ENCODE results near the gene ITGA1.
"Not testable (repeated sequence)": the region's sequence is repeated elsewhere in the genome, so short reads cannot be mapped to it uniquely, and the experiment has no call there.

Gene ITGA1

DNA sequence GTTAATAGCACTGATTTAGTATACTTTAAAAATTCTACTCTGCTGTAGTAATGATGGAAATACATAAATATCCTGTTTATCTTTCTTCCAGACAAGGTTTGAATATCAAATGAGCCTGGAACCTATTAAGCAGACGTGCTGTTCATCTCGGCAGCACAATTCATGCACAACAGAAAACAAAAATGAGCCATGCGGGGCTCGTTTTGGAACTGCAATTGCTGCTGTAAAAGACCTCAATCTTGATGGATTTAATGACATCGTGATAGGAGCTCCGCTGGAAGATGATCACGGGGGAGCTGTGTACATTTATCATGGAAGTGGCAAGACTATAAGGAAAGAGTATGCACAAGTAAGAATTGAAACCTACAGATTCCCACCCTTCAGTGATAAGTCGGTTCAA lies 122.4 kb downstream of the ITGA1 start:
- no peak for DNase-seq

DNA sequence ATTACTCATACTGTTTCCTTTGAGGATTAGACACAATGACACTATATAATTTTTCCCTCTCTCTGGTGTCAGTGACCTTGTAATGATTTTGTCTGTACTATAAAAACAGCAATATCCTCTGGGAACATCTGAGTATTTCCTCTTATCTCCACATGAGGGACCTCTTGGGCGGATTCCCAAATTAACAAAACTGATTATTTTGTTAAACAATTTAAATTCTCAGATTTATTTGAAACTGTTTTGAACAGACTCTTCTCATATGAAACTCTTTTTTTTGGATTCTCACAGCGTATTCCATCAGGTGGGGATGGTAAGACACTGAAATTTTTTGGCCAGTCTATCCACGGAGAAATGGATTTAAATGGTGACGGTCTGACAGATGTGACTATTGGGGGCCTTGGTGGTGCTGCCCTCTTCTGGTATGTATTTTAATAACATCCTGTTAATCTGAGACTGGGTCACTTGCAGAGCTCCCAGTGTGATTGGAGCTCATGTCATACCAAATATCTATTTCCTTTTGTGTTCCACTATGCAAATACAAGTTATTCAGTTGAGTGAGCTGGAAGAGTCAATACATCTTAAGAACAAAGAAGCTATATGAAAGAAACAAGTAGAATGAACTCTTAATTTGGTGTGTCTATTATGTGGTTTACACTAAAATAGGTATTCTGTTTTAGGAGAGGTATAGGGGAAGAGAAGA lies 127.6 kb downstream of the ITGA1 start:
- DNase-seq, result peak in 1 of 4 experiments; percentile 1

DNA sequence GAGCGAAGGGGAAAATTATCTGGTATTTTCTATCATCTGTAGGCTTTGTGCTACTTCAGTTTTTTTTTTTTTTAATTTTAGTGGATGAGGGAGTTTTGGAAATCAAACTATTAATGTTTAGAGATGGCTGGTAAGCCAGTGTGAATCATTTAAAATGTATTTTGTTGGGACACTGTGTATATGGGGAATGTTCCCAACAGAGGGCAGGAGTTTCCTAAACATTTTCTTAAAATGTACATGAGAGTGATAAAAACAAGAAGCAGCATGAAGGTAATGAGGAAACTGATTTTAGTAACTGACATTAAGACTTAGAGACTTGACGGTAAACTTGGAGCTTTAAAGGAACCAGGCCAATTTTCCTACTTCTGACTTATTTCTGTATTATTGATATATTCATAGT lies 133.2 kb downstream of the ITGA1 start:
- no peak for DNase-seq

DNA sequence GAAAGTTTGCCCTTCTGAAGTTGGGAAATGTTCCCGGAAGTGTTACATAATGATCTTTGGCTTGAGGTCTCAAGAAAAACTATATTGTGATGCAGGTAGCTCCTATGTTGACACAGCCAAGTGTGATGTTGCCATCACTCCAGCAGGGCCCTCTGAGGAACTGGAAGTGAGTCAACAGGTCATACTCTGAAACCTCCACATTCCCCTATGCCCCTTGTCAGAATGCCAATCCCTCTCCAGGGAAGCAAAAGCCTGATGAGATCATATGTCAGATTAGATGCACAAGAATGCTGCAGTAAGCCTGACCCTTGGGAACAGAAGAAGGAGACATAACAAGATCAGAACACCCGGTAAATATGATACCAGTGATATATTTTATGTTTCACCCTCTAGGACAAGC lies 134.7 kb downstream of the ITGA1 start:
- DNase-seq, result no peak

DNA sequence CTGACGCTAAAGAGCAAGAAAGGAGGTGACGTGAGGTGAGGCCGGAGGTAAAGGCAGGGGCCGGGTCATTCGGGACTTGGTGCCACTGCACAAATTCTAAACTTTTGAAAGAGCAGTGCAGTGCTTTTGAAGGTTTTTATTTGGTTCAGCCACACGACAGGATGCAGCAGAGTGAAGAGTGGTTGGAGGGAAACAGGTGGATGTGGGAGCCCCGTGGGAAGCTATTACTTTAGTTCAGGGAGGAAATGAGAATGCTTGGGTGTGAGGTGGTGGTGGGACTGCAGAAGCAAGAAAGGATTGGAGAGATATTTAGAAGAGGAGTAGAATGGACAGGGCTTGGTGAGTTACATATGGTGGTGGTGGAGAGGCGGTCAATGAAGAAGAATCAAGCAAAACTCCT lies 136.7 kb downstream of the ITGA1 start:
- no peak for DNase-seq

DNA sequence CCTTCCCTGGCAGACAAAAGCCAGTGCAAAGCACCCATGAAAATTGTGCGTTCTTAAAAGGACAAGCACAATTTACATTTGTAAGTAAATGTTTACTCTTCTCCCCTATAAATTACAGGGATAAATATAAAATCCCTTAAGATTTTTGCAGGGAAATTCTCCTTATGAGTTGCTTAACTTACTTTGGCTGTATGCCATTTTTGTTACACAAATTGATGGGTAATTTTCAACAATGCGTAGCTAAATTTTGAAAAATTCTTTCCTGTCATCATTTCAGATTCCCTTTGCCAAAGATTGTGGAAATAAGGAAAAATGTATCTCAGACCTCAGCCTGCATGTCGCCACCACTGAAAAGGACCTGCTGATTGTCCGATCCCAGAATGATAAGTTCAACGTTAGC lies 137.3 kb downstream of the ITGA1 start:
- no peak for DNase-seq

DNA sequence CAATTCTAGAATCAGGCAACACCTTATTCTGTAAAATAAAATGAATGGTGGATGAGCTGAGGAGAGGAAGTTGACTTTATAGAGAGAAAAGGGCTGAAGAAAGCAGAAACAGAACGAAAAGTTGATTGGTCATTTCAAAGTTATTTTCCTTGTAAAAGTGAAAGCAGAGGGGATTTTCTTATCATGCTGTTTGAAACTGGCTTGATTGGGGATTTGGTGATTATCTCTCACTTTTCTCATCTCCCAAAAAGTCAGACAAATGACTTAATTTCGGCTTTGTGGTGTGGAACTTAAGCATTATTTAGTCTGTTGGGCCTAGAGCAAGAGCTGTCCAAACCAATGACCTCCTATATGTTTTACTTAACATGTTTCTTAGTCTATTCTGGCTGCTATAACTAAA lies 141.0 kb downstream of the ITGA1 start:
- no peak for DNase-seq

DNA sequence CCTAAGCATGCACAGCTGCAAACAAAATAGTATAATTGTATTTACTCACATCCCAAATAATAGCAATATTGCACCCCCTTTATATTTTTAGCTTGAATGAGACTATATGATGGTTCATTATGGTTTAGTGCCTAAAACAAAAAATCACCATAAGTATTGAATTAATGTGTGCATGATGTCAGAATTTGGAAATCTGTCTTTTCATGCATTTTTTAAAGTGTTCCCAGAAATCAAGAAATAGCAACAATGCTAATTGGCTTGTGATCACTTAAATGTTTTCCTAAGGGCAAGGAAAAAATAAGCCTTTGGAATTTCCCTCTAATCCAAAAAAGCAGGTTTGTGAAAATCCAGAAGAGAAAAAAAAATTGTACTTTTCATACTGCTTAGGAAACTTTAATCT lies 150.5 kb downstream of the ITGA1 start:
- no peak for DNase-seq

DNA sequence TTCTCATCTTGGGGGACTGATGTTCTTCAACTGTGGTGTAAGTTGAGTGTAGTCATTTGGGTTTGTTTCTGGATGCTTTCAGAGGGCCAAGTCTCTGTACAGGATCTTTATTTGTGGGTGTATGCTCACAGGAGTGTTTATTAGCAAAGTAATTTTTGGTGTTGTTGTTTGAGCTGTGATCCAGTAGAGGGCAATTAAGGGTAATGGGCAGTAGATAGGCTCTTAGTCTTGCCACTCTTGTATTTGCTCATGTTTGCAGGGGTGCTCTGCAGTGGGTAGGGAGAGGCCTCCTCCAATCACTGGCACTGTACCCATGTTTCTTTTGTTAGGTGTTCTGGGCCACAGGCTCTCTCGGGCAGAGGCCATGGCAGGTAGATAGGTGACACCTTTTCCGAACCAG lies 155.6 kb downstream of the ITGA1 start:
- no peak for DNase-seq

DNA sequence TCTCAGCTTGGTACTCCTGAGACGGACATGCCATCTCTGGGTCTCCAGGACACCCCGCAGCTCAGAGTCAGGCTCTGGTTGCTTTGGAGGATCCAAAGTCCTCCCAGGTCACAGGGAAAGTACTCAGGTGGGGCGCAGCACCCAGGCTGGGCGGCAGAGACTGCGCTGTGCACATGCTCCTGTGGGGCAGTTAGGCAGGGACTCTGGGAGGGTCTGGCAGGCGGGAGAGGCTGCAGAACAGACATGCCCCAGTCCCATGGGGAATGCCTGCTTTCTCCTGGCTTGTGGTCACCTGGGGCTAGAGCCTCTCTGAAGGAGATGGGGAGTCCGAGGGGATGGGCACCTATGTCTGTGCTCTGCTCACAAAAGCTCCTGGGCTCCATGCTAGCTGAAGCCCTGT lies 156.1 kb downstream of the ITGA1 start:
- DNase-seq, result no peak

DNA sequence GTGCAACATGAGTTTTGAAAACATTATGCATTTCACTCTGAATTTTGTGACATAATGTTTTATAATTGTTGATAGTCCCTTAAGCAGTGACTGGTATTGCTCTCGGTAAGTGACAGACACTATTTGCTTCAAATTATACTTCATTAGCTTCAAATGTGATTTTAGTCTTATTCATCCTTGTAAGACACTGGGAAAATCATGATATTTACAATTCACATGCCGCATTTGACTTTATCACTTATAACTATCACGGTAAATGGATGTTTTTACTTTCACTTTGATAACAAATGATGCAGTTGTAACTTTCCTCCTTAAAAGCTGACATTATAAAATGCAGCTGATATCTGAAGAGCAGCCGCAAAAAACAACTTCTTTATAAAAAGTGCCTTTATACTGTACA lies 157.3 kb downstream of the ITGA1 start:
- no peak for DNase-seq

DNA sequence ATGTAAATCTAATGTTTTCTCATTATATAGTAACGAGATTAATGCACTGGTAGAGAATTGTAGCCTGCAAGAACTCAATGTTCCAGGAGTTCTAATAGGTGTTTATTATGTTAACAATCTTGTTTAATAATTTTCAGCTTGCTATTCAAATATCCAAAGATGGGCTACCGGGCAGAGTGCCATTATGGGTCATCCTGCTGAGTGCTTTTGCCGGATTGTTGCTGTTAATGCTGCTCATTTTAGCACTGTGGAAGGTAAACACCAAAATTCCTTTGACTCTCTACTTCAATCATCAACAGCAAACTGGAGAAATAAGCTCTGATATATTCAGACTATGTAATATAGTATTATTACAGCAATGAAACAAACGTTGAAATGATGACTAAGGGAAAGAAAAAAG lies 159.5 kb downstream of the ITGA1 start:
- DNase-seq, result no peak

DNA sequence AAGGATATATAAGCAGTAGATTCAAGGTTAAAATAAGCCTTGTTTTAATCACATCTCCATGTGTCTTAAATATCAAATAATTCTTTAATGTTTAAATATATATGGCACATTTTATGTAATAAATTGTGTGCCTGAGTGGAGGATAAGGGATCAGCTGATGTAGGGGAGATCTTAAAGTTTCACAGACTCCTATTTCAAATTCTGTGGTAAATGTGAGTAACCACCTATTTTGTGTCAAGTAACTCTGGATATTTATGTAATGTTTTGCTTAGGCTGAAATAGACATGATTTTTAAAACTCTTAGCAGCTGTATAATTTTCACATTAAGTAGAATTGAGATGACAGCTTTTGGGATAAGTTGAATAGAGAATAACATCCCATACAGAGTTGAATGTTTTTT lies 160.1 kb downstream of the ITGA1 start:
- DNase-seq, result no peak

DNA sequence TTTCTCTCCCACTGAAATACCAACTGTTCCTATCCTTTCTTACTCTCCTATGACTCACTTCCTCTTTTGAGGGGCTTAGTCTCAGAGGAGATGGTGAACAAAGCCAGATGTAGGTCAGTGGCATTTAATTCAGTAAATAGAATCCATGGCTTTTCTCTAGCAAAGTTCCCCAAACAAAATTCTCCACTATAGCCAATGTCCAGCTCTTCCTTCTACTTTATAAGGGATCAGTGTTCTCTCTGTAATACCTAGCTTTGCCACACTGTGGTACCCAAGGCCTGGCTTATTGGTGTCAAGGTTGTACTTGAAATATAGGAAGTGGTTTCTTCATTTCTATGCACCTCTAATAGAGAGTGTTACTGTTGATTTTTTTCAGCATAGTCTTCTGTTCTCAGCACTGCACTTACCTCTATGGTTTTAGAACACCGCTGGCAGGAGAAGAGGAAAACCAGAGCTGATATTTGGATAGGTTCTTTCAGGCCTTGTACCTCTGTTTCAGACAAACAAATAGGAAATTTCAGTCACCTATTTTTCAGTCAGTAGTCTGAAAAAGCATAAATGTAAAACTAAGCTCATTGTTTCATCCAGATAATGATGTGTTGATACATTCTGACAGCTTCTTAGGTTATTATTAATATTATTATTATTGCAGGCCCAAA lies 160.8 kb downstream of the ITGA1 start:
- peak in 3 of 4 experiments; percentile 1 to 5 (median 1) for DNase-seq

DNA sequence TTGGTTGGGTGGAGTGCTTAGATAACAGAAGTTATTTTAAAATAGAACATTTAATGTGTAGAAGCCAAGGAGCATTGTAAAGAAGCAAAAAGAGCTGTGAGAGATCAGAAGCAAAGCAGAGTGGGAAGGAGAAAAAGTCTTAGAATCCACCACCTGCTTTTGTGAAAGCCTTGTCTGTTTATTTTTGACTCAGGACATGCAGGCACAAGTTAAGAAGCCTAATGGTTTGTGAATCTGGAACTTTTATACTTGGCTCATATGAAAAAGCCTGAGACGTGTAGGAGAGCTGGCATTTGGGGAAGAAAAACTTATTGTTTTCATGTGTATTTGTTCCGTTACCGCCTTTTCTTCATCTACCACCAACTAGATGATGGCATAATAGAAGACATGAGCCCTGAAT lies 163.0 kb downstream of the ITGA1 start:
- no peak for DNase-seq

DNA sequence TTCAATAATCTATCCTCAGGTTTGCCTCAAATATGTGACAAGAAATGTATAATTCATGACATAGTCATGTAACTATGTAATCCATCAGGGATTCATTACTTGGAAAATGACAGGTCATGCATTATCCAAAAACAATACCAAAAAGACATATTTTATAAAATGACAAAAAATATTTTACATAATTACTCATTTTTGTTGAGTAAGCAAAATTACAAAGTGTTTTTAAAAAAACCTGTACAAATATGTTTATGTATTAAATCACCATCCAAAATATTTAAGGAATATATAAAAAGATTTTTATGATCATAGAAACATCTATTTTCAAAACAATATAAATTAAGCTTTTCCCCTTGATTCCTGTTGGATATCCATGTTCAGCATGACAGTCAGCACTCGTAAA lies 164.8 kb downstream of the ITGA1 start:
- no peak for DNase-seq

DNA sequence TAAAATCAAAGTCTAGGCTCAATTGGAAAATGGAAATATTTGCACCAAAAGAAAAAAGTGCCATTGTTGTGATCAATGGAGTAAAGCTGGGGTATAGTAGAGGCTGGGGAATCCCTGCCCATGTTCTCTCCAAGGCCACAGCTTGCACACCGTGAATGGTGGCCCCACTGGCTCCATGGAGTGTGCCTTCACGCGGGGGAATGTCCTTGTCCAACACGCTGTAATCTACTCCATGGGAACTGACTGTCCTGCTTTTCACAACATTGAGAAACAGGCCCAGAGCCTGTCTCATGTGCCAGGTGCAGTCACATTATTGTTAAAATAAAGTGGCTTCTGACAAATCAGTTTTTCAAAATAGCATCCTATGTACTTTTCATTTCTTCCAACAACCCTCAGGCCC lies 168.3 kb downstream of the ITGA1 start:
- no peak for DNase-seq

DNA sequence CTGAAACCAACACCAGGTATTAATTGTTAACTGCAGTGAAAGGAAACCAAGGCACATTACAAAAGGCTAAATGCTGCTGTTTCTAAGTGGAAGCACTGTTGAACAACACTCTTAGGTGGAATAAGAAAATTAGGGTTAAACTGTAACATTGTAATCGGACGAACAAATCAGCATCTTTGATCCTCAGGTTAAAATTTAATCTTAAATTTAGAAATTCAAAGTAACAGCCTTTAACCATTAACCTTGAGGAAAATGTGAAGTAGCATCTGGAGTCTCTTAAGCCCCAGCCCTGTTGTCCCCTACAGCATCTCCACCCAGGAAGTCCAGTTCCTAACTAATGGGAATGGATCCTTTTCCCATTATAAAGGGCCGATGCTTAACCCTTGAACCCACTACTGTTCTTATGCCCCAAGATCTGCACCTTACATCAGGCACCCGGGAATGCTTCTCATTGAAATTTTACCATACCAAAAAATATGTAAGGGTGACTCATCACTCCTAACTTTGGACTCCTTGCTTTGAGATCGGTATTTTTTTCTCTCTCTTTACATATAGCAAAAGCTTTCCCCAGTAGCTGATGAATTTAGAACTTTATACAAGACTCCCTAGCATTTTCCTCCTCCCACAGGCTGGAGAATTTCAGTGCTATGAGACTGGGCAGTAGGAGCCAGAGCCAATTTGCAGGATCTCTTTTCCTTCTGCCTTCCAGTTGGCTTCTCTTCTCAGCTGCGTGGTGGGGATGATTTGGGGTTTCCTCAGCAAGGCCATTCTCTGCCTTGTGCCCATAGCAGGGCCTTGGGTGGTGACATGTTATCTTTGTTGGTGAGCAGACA lies 169.4 kb downstream of the ITGA1 start:
- DNase-seq, result no peak

DNA sequence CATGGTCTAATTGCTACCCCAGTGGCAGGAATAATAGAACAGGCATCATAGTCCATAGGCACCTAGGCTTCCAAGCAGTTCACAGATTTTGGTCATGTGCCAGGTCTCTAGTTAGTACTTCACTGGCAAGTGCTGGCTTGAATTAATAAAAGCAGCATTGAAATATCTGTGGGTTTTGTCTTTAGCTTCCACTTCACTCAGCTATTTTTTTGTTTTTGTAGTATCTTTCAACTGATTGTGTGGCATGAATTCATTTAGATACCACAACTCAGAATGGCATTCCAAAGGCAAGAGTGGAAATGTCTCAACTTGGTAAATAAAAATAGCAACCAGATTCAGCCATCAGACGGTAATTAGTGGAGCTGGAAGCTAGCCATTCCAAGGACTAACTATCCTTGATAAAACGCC lies 173.6 kb downstream of the ITGA1 start:
- no peak for DNase-seq

DNA sequence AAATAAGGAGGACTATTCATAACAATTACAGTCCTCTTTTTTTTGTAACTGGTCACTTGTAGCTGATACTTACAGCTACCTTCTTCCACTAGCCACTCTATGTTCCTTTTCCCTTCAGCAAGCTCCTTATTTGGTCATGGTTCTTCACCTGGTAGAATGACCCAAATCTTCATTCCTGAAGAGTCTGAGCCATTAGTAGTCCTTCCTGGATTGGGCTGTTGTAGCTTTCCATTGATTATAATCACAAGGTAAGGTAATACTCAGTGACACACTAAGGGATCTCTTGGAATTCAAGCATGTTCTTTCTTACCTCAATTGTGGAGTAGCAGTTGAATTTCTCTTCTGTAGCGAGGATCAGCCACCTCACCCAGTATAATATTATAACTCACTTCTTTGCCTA lies 175.9 kb downstream of the ITGA1 start:
- no peak for DNase-seq

DNA sequence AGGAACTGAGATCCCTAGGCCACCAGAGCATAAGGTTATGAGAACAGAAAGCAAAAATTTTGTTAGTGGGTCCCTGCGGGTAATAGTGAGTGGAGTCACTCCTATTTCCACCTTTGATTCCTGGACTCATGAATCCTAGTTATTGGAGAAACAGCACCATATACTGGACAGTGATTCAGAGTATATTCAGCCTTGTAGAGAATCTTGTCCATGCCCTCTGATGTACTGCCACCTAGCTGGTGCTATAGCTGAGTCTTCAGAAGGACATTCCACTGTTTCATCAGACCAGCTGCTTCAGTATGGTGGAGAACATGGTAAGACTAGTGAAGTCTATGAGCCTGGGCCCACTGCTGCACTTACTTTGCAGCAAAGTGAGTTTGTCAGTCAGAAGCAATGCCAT lies 176.4 kb downstream of the ITGA1 start:
- DNase-seq, result no peak

DNA sequence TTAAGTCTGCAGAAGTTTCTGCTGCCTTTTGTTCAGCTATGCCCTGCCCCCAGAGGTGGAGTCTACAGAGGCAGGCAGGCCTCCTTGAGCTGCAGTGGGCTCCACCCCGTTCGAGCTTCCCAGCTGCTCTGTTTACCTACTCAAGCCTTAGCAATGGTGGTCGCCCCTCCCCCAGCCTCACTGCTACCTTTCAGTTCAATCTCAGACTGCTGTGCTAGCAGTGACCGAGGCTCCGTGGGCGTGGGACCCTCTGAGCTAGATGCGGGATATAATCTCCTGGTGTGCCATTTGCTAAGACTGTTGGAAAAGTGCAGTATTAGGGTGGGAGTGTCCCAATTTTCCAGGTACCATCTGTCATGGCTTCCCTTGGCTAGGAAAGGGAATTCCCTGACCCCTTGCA lies 188.4 kb downstream of the ITGA1 start:
- not testable (repeated sequence) for DNase-seq

DNA sequence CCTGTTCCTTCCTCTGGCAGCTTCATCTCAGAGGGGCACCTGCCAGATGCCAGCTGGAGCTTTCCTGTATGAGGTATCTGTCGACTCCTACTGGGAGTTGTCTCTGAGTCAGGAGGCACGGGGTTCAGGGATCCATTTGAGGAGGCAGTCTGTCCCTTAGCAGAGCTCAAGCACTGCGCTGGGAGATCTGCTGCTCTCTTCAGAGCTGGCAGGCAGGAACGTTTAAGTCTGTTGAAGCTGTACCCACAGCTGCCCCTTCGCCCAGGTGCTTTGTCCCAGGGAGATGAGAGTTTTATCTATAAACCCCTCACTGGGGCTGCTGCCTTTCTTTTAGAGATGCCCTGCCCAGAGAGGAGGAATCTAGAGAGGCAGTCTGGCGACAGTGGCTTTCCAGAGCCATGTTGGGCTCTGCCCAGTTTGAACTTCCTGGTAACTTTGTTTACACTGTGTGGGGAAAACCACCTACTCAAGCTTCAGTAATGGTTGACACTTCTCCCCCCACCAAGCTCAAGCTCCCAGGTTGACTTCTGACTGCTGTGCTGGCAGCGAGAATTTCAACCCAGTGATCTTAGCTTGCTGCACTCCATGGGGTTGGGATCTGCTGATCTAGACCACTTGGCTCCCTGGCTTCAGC lies 189.7 kb downstream of the ITGA1 start:
- DNase-seq, result no peak

DNA sequence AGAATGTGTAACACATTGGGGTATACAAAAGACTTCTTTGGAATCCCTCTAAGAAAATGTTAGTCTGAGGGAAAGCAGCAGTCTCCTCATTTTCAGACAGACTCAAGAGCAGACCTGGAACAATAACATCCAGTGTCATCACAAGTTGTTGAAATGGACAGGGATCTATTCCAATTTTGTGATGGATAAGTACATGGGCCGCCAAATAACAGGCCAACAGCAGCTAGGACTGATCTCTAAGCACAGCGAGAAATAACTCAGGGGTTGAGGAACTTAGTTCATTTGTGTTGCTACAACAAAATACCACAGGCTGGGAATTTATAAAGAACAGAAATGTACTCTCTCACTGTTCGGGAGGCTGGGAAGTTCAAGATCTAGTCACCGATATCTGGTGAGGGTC lies 193.8 kb downstream of the ITGA1 start:
- DNase-seq, result no peak
